ENCODE results near the gene GPAT3.

DNA sequence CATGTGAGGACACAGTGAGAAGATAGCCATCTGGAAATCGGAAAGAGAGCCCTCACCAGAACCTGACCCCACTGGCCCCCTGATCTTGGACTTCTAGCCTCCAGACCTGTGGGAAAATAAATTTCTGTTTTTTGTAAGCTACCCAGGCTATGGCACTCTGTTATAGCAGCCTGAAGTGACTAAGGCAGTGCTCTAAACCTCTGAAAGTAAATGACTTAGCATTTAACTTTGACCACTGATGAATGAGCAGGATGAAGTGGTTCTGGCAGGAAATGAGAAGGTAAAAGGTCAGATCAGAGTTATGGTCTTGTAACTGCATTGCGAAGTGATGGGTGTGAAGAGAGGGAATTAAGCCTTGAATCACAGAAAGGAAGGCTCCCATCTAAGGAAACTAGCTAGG, 17.0 kb downstream of the GPAT3 start:
- TF ChIP-seq ZFP30 (CRISPR knock-in tag; IDR thresholded peaks at IDR 0.05) (no peak), ZC3H10 (CRISPR knock-in tag; IDR thresholded peaks at IDR 0.05) (no peak), ISL1 (CRISPR knock-in tag; IDR thresholded peaks at IDR 0.05) (no peak), CSDC2 (CRISPR knock-in tag; IDR thresholded peaks at IDR 0.05) (no peak), TOX (CRISPR knock-in tag; IDR thresholded peaks at IDR 0.05; ENCODE audit: borderline replicate concordance) (no peak), ZFP3 (CRISPR knock-in tag; IDR thresholded peaks at IDR 0.05) (no peak), ZNF70 (CRISPR knock-in tag; IDR thresholded peaks at IDR 0.05) (no peak), GLIS3 (CRISPR knock-in tag; IDR thresholded peaks at IDR 0.05) (no peak)
- TF ChIP-seq, protein P1, sequence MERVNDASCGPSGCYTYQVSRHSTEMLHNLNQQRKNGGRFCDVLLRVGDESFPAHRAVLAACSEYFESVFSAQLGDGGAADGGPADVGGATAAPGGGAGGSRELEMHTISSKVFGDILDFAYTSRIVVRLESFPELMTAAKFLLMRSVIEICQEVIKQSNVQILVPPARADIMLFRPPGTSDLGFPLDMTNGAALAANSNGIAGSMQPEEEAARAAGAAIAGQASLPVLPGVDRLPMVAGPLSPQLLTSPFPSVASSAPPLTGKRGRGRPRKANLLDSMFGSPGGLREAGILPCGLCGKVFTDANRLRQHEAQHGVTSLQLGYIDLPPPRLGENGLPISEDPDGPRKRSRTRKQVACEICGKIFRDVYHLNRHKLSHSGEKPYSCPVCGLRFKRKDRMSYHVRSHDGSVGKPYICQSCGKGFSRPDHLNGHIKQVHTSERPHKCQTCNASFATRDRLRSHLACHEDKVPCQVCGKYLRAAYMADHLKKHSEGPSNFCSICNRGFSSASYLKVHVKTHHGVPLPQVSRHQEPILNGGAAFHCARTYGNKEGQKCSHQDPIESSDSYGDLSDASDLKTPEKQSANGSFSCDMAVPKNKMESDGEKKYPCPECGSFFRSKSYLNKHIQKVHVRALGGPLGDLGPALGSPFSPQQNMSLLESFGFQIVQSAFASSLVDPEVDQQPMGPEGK (CRISPR knock-in tag; IDR thresholded peaks at IDR 0.05; ENCODE audit: borderline replicate concordance) = no peak
- TF ChIP-seq, protein P2, sequence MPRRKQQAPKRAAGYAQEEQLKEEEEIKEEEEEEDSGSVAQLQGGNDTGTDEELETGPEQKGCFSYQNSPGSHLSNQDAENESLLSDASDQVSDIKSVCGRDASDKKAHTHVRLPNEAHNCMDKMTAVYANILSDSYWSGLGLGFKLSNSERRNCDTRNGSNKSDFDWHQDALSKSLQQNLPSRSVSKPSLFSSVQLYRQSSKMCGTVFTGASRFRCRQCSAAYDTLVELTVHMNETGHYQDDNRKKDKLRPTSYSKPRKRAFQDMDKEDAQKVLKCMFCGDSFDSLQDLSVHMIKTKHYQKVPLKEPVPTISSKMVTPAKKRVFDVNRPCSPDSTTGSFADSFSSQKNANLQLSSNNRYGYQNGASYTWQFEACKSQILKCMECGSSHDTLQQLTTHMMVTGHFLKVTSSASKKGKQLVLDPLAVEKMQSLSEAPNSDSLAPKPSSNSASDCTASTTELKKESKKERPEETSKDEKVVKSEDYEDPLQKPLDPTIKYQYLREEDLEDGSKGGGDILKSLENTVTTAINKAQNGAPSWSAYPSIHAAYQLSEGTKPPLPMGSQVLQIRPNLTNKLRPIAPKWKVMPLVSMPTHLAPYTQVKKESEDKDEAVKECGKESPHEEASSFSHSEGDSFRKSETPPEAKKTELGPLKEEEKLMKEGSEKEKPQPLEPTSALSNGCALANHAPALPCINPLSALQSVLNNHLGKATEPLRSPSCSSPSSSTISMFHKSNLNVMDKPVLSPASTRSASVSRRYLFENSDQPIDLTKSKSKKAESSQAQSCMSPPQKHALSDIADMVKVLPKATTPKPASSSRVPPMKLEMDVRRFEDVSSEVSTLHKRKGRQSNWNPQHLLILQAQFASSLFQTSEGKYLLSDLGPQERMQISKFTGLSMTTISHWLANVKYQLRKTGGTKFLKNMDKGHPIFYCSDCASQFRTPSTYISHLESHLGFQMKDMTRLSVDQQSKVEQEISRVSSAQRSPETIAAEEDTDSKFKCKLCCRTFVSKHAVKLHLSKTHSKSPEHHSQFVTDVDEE (CRISPR knock-in tag; IDR thresholded peaks at IDR 0.05) = no peak
- TF ChIP-seq, protein P3, sequence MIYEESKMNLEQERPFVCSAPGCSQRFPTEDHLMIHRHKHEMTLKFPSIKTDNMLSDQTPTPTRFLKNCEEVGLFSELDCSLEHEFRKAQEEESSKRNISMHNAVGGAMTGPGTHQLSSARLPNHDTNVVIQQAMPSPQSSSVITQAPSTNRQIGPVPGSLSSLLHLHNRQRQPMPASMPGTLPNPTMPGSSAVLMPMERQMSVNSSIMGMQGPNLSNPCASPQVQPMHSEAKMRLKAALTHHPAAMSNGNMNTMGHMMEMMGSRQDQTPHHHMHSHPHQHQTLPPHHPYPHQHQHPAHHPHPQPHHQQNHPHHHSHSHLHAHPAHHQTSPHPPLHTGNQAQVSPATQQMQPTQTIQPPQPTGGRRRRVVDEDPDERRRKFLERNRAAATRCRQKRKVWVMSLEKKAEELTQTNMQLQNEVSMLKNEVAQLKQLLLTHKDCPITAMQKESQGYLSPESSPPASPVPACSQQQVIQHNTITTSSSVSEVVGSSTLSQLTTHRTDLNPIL (CRISPR knock-in tag; IDR thresholded peaks at IDR 0.05; ENCODE audit: low read depth) = no peak
